Measurements from ENCODE around the gene S100P. TPM values are rescaled to one million over a fixed set of nuclear protein-coding genes. Genes with fewer than 3 reads are reported as not detected.
"Not testable (repeated sequence)": the region's sequence is repeated elsewhere in the genome, so short reads cannot be mapped to it uniquely, and the experiment has no call there.

The S100P gene
- total RNA-seq, 2 experiments from 2014 or later, result 3.4 to 4.3 TPM

DNA sequence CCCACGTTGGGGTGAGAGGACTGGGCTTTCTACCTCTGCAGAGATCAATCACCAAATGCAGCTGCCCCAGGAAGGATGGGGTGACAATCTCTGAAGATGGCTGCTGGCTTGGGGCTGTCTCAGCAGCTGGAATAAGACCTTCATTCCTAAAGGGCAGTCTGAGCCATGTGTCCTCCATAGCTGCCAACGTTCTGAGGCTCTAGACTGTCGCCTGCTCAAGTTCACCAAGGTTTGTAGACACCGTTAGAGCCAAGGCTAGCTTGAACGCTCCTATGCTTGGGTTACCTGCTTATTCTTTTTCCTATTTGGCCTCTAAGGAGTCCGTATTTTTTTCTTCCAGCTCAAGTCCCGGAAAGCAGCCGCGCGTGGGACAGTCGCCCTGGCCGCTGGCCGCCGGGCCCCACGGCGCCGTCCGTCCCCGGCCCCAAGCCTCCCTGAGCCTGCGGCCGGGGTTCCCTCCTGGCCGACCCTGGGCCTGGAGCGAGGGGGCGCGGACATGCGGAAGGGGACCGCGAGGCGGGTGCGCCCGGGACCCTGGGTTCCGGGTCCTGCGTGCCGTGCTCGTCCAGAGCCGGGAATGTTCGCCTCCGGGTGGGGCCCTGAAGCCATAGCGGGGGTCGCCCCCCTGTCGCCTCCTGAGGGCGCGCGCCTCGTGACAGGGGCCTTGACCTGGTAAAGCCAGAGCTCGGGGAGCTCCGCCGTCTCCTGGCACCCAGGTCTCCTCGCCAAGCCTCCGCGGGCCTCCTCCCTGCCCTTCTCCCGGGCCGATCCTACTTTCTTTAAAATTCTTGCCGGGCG is 29.9 kb upstream of the S100P start:
- Mint-ChIP-seq H3K4me1 (ENCODE audit: low read depth) (peaks cover 4% of the 10 kb centered on the region), H3K27ac (no peak overlapping the region), H3K4me3 (no peak overlapping the region), H3K27me3 (peaks cover 20% of the 10 kb centered on the region), H3K9me3 (no peaks in the 10 kb centered on the region), H3K36me3 (ENCODE audit: low read depth) (no peaks in the 10 kb centered on the region)
- no peak for DNase-seq
- ChIA-PET POLR2A (interaction anchor here (0.8 to 2.9 kb wide), 4 partner anchors 9 to 36 kb away, joined by 3 to 16 read pairs (median 3); a partner anchor contains a TSS), CTCF (interaction anchor here (0.6 to 2.2 kb wide), 14 partner anchors 10 to 407 kb away, joined by 3 to 7 read pairs (median 4); a partner anchor contains a TSS)
- intact Hi-C loops (cut with micrococcal nuclease), result no loop called here
- ATAC-seq, result no peak
- TF ChIP-seq, protein P1, sequence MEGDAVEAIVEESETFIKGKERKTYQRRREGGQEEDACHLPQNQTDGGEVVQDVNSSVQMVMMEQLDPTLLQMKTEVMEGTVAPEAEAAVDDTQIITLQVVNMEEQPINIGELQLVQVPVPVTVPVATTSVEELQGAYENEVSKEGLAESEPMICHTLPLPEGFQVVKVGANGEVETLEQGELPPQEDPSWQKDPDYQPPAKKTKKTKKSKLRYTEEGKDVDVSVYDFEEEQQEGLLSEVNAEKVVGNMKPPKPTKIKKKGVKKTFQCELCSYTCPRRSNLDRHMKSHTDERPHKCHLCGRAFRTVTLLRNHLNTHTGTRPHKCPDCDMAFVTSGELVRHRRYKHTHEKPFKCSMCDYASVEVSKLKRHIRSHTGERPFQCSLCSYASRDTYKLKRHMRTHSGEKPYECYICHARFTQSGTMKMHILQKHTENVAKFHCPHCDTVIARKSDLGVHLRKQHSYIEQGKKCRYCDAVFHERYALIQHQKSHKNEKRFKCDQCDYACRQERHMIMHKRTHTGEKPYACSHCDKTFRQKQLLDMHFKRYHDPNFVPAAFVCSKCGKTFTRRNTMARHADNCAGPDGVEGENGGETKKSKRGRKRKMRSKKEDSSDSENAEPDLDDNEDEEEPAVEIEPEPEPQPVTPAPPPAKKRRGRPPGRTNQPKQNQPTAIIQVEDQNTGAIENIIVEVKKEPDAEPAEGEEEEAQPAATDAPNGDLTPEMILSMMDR (IDR thresholded peaks at IDR 0.05), result no peak

DNA sequence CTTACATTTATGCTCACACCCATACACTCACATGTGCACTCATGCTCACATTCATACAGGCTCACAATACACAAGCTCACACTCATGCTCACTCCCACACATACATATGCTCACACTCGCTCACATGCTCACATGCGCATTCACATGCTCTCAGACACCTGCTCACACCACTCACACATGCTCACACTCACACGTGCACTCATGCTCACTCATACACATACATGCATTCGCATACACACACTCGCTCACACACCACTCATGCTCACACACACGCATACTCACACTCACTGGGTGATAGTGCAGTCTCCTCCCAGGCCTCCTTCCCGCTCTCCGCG is 28.4 kb upstream of the S100P start:
- TF ChIP-seq, protein P1 (IDR thresholded peaks at IDR 0.05), result no peak
- intact Hi-C loops (cut with micrococcal nuclease), result no loop called here
- peaks cover 15% of the 10 kb centered on the region for H3K27me3 Mint-ChIP-seq
- ChIA-PET POLR2A (no interaction called here), CTCF (no interaction called here)
- no peaks in the 10 kb centered on the region for H3K9me3 Mint-ChIP-seq
- H3K27ac Mint-ChIP-seq, result no peak overlapping the region
- no peaks in the 10 kb centered on the region for H3K4me1 Mint-ChIP-seq (ENCODE audit: low read depth)
- no peaks in the 10 kb centered on the region for H3K36me3 Mint-ChIP-seq (ENCODE audit: low read depth)
- no peak for DNase-seq
- ATAC-seq, result no peak
- no peak overlapping the region for H3K4me3 Mint-ChIP-seq

DNA sequence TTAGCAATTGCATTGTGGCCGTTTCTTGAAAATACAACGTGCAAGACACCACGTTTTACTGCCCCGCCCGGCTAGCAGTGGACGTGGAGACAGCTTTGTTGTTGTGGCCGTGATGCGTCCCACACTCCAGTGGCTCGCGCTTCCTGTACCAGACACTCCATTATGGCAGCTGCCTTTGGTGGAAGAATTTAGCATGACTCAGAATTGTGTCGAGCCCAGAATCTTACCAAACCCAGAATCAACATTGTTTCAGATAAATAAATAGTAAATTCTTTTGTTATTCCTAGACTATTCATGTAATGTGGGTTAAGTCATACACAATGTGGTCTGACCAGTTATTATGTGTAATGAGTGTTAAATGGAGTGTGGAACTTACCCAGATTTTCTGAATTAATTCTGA is 25.3 kb upstream of the S100P start:
- peaks cover 5% of the 10 kb centered on the region for H3K4me1 Mint-ChIP-seq (ENCODE audit: low read depth)
- H3K36me3 Mint-ChIP-seq (ENCODE audit: low read depth), result peaks cover 4% of the 10 kb centered on the region
- H3K27ac Mint-ChIP-seq, result no peak overlapping the region
- intact Hi-C loops (cut with micrococcal nuclease), result no loop called here
- no peak overlapping the region for H3K4me3 Mint-ChIP-seq
- no peak for DNase-seq
- TF ChIP-seq, protein P1 (IDR thresholded peaks at IDR 0.05), result no peak
- no peaks in the 10 kb centered on the region for H3K9me3 Mint-ChIP-seq
- CTCF ChIA-PET, result no interaction called here
- H3K27me3 Mint-ChIP-seq, result peaks cover 6% of the 10 kb centered on the region
- no peak for ATAC-seq
- POLR2A ChIA-PET, result interaction anchor here (1.7 kb wide), 1 partner anchor 10 kb away, joined by 8 read pairs; no protein-coding TSS in a partner anchor

DNA sequence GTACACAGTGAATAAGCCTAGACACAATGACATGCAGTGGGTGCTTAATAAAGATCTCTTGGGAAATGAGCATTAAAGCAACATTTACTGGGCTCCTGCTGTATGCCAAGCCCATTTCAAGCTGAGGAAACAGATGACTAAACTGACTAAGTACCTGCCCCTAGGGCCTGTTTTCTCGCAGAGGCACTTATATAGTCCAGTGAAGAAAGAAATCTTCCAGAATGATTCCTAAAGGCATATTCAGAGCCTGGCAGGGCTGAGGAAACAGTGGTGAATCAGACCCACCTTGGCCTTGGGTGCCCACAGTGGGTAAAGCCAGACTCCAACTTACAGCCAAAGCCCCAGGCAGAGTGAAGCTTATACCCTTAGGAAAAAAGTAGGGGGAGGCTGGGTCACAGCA is 22.0 kb upstream of the S100P start:
- no peak overlapping the region for H3K4me3 Mint-ChIP-seq
- TF ChIP-seq, protein P1 (IDR thresholded peaks at IDR 0.05), result no peak
- POLR2A ChIA-PET, result interaction anchor here (0.6 to 5.8 kb wide), 6 partner anchors 8 to 176 kb away, joined by 3 to 42 read pairs (median 14); partner anchors contain the start of genes BLOC1S4 and MRFAP1
- intact Hi-C loops (cut with micrococcal nuclease), result loop anchor here (5.0 kb wide), 1 partner anchor 36 kb away; the partner anchor contains the start of gene MRFAP1L1
- H3K36me3 Mint-ChIP-seq (ENCODE audit: low read depth), result peaks cover 25% of the 10 kb centered on the region
- peaks cover 23% of the 10 kb centered on the region for H3K4me1 Mint-ChIP-seq (ENCODE audit: low read depth)
- ATAC-seq, result no peak
- H3K27ac Mint-ChIP-seq, result no peak overlapping the region
- no peak for DNase-seq
- CTCF ChIA-PET, result interaction anchor here (0.8 to 1.2 kb wide), 3 partner anchors 38 to 145 kb away, joined by 3 read pairs; partner anchors contain the start of gene MRFAP1L1
- H3K9me3 Mint-ChIP-seq, result no peaks in the 10 kb centered on the region
- no peaks in the 10 kb centered on the region for H3K27me3 Mint-ChIP-seq

DNA sequence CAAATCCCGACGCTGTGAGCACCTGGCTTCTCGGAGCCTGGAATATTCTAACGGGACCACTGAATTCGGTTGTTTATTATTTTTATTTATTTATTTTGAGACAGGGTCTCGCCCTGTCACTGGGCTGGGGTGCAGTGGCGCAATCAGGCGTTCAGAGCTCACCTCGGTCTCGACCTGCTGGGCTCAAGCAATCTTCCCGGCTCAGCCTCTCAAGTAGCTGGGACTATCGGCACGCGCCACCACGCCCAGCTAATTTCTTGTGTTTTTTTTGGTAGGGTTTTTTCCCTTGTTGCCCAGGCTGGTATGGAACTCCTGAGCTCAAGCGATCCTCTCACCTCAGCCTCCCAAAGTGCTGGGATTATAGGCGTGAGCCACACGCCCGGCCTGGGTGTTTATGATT is 21.5 kb upstream of the S100P start:
- ChIA-PET CTCF (interaction anchor here (0.8 to 6.3 kb wide), 3 partner anchors 47 to 202 kb away, joined by 3 to 39 read pairs (median 3); no protein-coding TSS in a partner anchor), POLR2A (interaction anchor here (0.6 to 5.8 kb wide), 6 partner anchors 9 to 175 kb away, joined by 3 to 42 read pairs (median 14); partner anchors contain the start of genes BLOC1S4 and MRFAP1)
- intact Hi-C loops (cut with micrococcal nuclease), result loop anchor here (5.0 kb wide), 1 partner anchor 35 kb away; the partner anchor contains the start of gene MRFAP1L1
- peaks cover 30% of the 10 kb centered on the region for H3K36me3 Mint-ChIP-seq (ENCODE audit: low read depth)
- no peaks in the 10 kb centered on the region for H3K9me3 Mint-ChIP-seq
- TF ChIP-seq, protein P1 (IDR thresholded peaks at IDR 0.05), result no peak
- ATAC-seq (no peak), DNase-seq (no peak)
- no peak overlapping the region for H3K27ac Mint-ChIP-seq
- peaks cover 28% of the 10 kb centered on the region for H3K4me1 Mint-ChIP-seq (ENCODE audit: low read depth)
- H3K27me3 Mint-ChIP-seq, result no peaks in the 10 kb centered on the region
- no peak overlapping the region for H3K4me3 Mint-ChIP-seq

DNA sequence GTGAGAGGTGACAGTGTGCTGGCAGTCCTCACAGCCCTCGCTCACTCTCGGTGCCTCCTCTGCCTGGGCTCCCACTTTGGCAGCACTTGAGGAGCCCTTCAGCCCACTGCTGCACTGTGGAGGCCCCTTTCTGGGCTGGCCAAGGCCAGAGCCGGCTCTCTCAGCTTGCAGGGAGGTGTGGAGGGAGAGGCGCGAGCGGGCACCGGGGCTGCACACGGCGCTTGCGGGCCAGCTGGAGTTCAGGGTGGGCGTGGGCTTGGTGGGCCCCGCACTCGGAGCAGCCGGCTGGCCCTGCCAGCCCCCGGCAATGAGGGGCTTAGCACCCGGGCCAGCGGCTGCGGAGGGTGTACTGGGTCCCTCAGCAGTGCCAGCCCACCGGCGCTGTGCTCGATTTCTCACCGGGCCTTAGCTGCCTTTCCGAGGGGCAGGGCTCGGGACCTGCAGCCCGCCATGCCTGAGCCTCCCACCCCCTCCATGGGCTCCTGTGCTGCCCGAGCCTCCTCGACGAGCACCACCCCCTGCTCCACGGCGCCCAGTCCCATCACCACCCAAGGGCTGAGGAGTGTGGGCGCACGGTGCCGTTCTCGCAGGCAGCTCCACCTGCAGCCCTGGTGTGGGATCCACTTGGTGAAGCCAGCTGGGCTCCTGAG is 21.0 kb upstream of the S100P start:
- peak overlapping the region; percentile 99 for H3K27ac Mint-ChIP-seq
- peak overlapping the region; percentile 90 for H3K4me3 Mint-ChIP-seq
- H3K36me3 Mint-ChIP-seq (ENCODE audit: low read depth), result peaks cover 36% of the 10 kb centered on the region
- H3K27me3 Mint-ChIP-seq, DNase-seq, H3K9me3 Mint-ChIP-seq, ATAC-seq: not testable (repeated sequence)
- intact Hi-C loops (cut with micrococcal nuclease), result loop anchor here (5.0 kb wide), 1 partner anchor 35 kb away; the partner anchor contains the start of gene MRFAP1L1
- ChIA-PET CTCF (interaction anchor here (1.1 to 6.3 kb wide), 10 partner anchors 9 to 201 kb away, joined by 3 to 102 read pairs (median 8); partner anchors contain the start of genes BLOC1S4 and MRFAP1), POLR2A (interaction anchor here (0.9 to 6.0 kb wide), 24 partner anchors 9 to 398 kb away, joined by 3 to 75 read pairs (median 7); partner anchors contain the start of genes BLOC1S4, KIAA0232, MRFAP1 and MRFAP1L1)
- peaks cover 33% of the 10 kb centered on the region for H3K4me1 Mint-ChIP-seq (ENCODE audit: low read depth)
